Neuronal stem cell (in vitro differentiated cells): ENCODE measurements around the gene ZNF785. TPM values are rescaled to one million over a fixed set of nuclear protein-coding genes. Genes with fewer than 3 reads are reported as not detected.
"Not testable (repeated sequence)": the region's sequence is repeated elsewhere in the genome, so short reads cannot be mapped to it uniquely, and the experiment has no call there.

ENCODE experiments used
- DNase-seq: peaks from one replicate; pipeline ENCODE4 v3.0.0-alpha.2; 2013; ENCODE audit warnings: low spot score
- H2AFZ ChIP-seq: one replicate; pipeline ENCODE4 v1.6.1; 2013; ENCODE audit warnings: mild to moderate bottlenecking, low read length, inconsistent platforms
- H2AK5ac ChIP-seq: 2 replicates; pipeline ENCODE4 v1.6.1; 2013; ENCODE audit warnings: low read depth, mild to moderate bottlenecking, inconsistent platforms, low read length, moderate library complexity, mixed read lengths
- H2BK120ac ChIP-seq: 2 replicates; pipeline ENCODE4 v1.6.1; 2013; ENCODE audit warnings: low read depth, mild to moderate bottlenecking, inconsistent platforms, low read length, moderate library complexity, mixed read lengths
- H2BK12ac ChIP-seq: one replicate; pipeline ENCODE4 v1.6.1; 2013; ENCODE audit warnings: low read length, inconsistent platforms
- H2BK15ac ChIP-seq: 2 replicates; pipeline ENCODE4 v1.6.1; 2013; ENCODE audit warnings: mild to moderate bottlenecking, low read length, inconsistent platforms, mixed read lengths
- H2BK5ac ChIP-seq: one replicate; pipeline ENCODE4 v1.6.1; 2013; ENCODE audit warnings: inconsistent platforms, mild to moderate bottlenecking, low read length, moderate library complexity
- H3K14ac ChIP-seq: one replicate; pipeline ENCODE4 v1.6.1; 2013; ENCODE audit warnings: low read length, inconsistent platforms
- H3K18ac ChIP-seq: 2 replicates; pipeline ENCODE4 v1.6.1; 2013; ENCODE audit warnings: low read length, inconsistent platforms
- H3K23ac ChIP-seq: 2 replicates; pipeline ENCODE4 v1.6.1; 2013; ENCODE audit warnings: low read depth, mild to moderate bottlenecking, mixed read lengths, low read length, inconsistent platforms; ENCODE audit not compliant: poor library complexity
- H3K27ac ChIP-seq: replicated peaks from 3 replicates; pipeline ENCODE4 v1.5.1; 2013; ENCODE audit warnings: low read length, inconsistent platforms
- H3K27me3 ChIP-seq, 3 experiments: 2 replicates each; pipeline ENCODE4 v1.6.1; 2013; ENCODE audit warnings: low read length in 3 of 3, mild to moderate bottlenecking in 2 of 3, inconsistent platforms in 1 of 3, low read depth in 1 of 3, mixed read lengths in 1 of 3, moderate library complexity in 1 of 3; ENCODE audit not compliant: control insufficient read depth in 3 of 3, insufficient read depth in 3 of 3
- H3K36me3 ChIP-seq, 2 donors: replicated peaks in 1 of 2; 2 replicates each; pipeline ENCODE4 v1.6.1; 2013; ENCODE audit warnings: low read length in 2 of 2; ENCODE audit not compliant: control insufficient read depth in 2 of 2, insufficient read depth in 2 of 2
- H3K4ac ChIP-seq: 2 replicates; pipeline ENCODE4 v1.6.1; 2013; ENCODE audit warnings: inconsistent platforms, mild to moderate bottlenecking, low read length, moderate library complexity
- H3K4me1 ChIP-seq, 2 donors: 1 replicate in 1 of 2; 2 replicates in 1 of 2; pipeline ENCODE4 v1.6.1; 2013; ENCODE audit warnings: low read length in 2 of 2, low read depth in 1 of 2; ENCODE audit not compliant: control insufficient read depth in 2 of 2, insufficient read depth in 1 of 2
- H3K4me2 ChIP-seq: one replicate; pipeline ENCODE4 v1.6.1; 2013; ENCODE audit warnings: mild to moderate bottlenecking, low read length, inconsistent platforms; ENCODE audit not compliant: insufficient read depth, poor library complexity, severe bottlenecking
- H3K4me3 ChIP-seq, 2 donors: 2 replicates each; pipeline ENCODE4 v1.5.1; 2013; ENCODE audit warnings: low read length in 2 of 2, mild to moderate bottlenecking in 2 of 2, inconsistent platforms in 1 of 2, moderate library complexity in 1 of 2
- H3K79me1 ChIP-seq: one replicate; pipeline ENCODE4 v1.6.1; 2013; ENCODE audit warnings: low read depth, mild to moderate bottlenecking, inconsistent platforms, low read length, moderate library complexity
- H3K9ac ChIP-seq: one replicate; pipeline ENCODE4 v1.6.1; 2013; ENCODE audit warnings: mild to moderate bottlenecking, low read depth, low read length, inconsistent platforms; ENCODE audit not compliant: poor library complexity
- H3K9me3 ChIP-seq, 2 donors: replicated peaks in 1 of 2; 2 replicates each; pipeline versions ENCODE3 to v1.6.1; 2013; ENCODE audit warnings: low read length in 2 of 2, mild to moderate bottlenecking in 2 of 2, inconsistent platforms in 1 of 2, low read depth in 1 of 2, mixed read lengths in 1 of 2, moderate library complexity in 1 of 2; ENCODE audit not compliant: control insufficient read depth in 2 of 2, insufficient read depth in 1 of 2
- H4K8ac ChIP-seq: one replicate; pipeline ENCODE4 v1.6.1; 2013; ENCODE audit warnings: low read depth, mild to moderate bottlenecking, inconsistent platforms, low read length, moderate library complexity
- H4K91ac ChIP-seq: one replicate; pipeline ENCODE4 v1.6.1; 2013; ENCODE audit warnings: low read length, low read depth, mild to moderate bottlenecking, inconsistent platforms; ENCODE audit not compliant: poor library complexity
- WGBS, 2 donors: extraction: QIAGEN DNeasy Blood & Tissue Kit; methylation state at CpG; one replicate each; pipeline ENCODE4 v1.1.7; 2013; ENCODE audit warnings: missing lambda C conversion rate in 2 of 2, mixed read lengths in 1 of 2; ENCODE audit not compliant: insufficient read length in 2 of 2, insufficient replicate concordance in 1 of 2; ENCODE audit errors: extremely low coverage in 2 of 2; 5-methylcytosine and 5-hydroxymethylcytosine counted together
- polyA plus RNA-seq, 2 experiments: library from polyadenylated mRNA; stranded (reverse); fragments of 200-250 nt; gene quantifications; one replicate each; pipeline ENCODE4 v1.2.3, GENCODE V29; 2013

ZNF785 gene
- polyA plus RNA-seq (2013, experiment 1 of 2), result 12.5 TPM
- polyA plus RNA-seq (2013, experiment 2 of 2), result 12.6 TPM

- H3K9ac ChIP-seq, result peak within 1 kb of the TSS; percentile 89
- H3K23ac ChIP-seq, result peak within 1 kb of the TSS; percentile 83
- peak within 1 kb of the TSS; percentile 83 for H2BK120ac ChIP-seq
- peak within 1 kb of the TSS; percentile 72 for H3K27ac ChIP-seq
- no CpG with 5 or more reads among the region's 50 CpGs for WGBS, 2 donors
- peak within 1 kb of the TSS; percentile 71 to 91 for H3K4me3 ChIP-seq
- H2AFZ ChIP-seq, result peak within 1 kb of the TSS; percentile 89
- H3K4me2 ChIP-seq, result peak within 1 kb of the TSS; percentile 80
- peaks cover 12% of the 10 kb centered on the region for H3K79me1 ChIP-seq
- H3K4me1 ChIP-seq, result peaks cover 0 to 5% of the 10 kb centered on the region in 2 donors
- H2BK12ac ChIP-seq, result peak within 1 kb of the TSS; percentile 4
- peak within 1 kb of the TSS; percentile 86 for H3K14ac ChIP-seq
- H4K8ac ChIP-seq, result no peak within 1 kb of the TSS
- H3K4ac ChIP-seq, result no peak within 1 kb of the TSS
- peak within 1 kb of the TSS; percentile 71 for H2BK5ac ChIP-seq
- no peaks in the 10 kb centered on the region for H3K27me3 ChIP-seq
- peak within 1 kb of the TSS; percentile 87 for H4K91ac ChIP-seq
- peaks cover 22 to 48% of the 10 kb centered on the region in 2 donors for H3K36me3 ChIP-seq
- no peaks in the 10 kb centered on the region for H3K9me3 ChIP-seq
- peak; percentile 96 for DNase-seq
- peak within 1 kb of the TSS; percentile 83 for H2BK15ac ChIP-seq
- H3K18ac ChIP-seq, result peak within 1 kb of the TSS; percentile 94
- peak within 1 kb of the TSS; percentile 92 for H2AK5ac ChIP-seq
These were observed at the start of gene ZNF785 for GRCh38 chr16:30585400-30586191. Gene ZNF785, minus strand, starts transcription at chr16:30585697. Its CDS starts 86 bp downstream, at chr16:30585611.

- Histone ChIP-seq H3K27me3 (no peaks in the 10 kb centered on the region), H4K8ac (no peak overlapping the region), H2BK5ac (no peak overlapping the region), H2BK120ac (no peak overlapping the region), H3K4me2 (peak overlapping the region; percentile 69), H3K4me1 (no peaks in the 10 kb centered on the region), H3K18ac (peak overlapping the region; percentile 64), H3K23ac (no peak overlapping the region), H3K9ac (no peak overlapping the region), H3K14ac (no peak overlapping the region), H2AFZ (peak overlapping the region; percentile 95), H3K79me1 (peaks cover 6% of the 10 kb centered on the region), H2BK15ac (no peak overlapping the region), H2AK5ac (no peak overlapping the region), H3K27ac (peak overlapping the region; percentile 74), H3K4me3 (peak overlapping the region in 1 of 2 donors; percentile 89), H3K9me3 (no peaks in the 10 kb centered on the region), H4K91ac (no peak overlapping the region), H3K36me3 (no peaks in the 10 kb centered on the region), H3K4ac (no peak overlapping the region), H2BK12ac (no peak overlapping the region)
- DNase-seq, result no peak
- no CpG with 5 or more reads among the region's 17 CpGs for WGBS, 2 donors
These were observed 48.0 kb upstream of the ZNF785 start for GRCh38 chr16:30633526-30633925.

GRCh38 chr16:30632454-30632853, 47.0 kb upstream of the ZNF785 start:
- not testable (repeated sequence) for H3K9ac ChIP-seq, H4K91ac ChIP-seq, H3K27me3 ChIP-seq, H2BK5ac ChIP-seq, H3K79me1 ChIP-seq, H3K23ac ChIP-seq, H3K9me3 ChIP-seq, H2BK12ac ChIP-seq, H3K36me3 ChIP-seq, H3K4ac ChIP-seq, H3K14ac ChIP-seq, H3K18ac ChIP-seq, H2BK120ac ChIP-seq, H3K4me1 ChIP-seq, H2AK5ac ChIP-seq, DNase-seq, H3K4me3 ChIP-seq, H2BK15ac ChIP-seq, H3K4me2 ChIP-seq, H4K8ac ChIP-seq, H3K27ac ChIP-seq, H2AFZ ChIP-seq
- WGBS, 2 donors, result no CpG with 5 or more reads among the region's 7 CpGs
